Liver (tissue), 9 donors: Measurements from ENCODE around the gene GAS6. TPM values are rescaled to one million over a fixed set of nuclear protein-coding genes. Genes with fewer than 3 reads are reported as not detected.

ENCODE experiments used
- DNase-seq: peaks from one replicate; pipeline ENCODE4 v3.0.0-alpha.2; 2017; ENCODE audit warnings: low spot score
- H3K27ac ChIP-seq, 2 donors: one replicate each; pipeline ENCODE4 v1.7.0; 2013; ENCODE audit warnings: inconsistent platforms in 2 of 2, low read length in 2 of 2, control low read depth in 1 of 2, low read depth in 1 of 2, mild to moderate bottlenecking in 1 of 2
- H3K27me3 ChIP-seq, 4 donors: one replicate each; pipeline versions ENCODE4 v1.6.1 to v1.7.0; 2013; ENCODE audit warnings: low read length in 3 of 4, inconsistent platforms in 1 of 4, mild to moderate bottlenecking in 1 of 4, moderate library complexity in 1 of 4; ENCODE audit not compliant: control insufficient read depth in 4 of 4, insufficient read depth in 4 of 4
- H3K36me3 ChIP-seq, 4 donors: one replicate each; pipeline versions ENCODE4 v1.6.1 to v1.7.0; 2013; ENCODE audit warnings: low read length in 3 of 4, mild to moderate bottlenecking in 3 of 4, low read depth in 1 of 4, moderate library complexity in 1 of 4; ENCODE audit not compliant: control insufficient read depth in 4 of 4, insufficient read depth in 3 of 4
- H3K4me1 ChIP-seq, 4 donors: one replicate each; pipeline versions ENCODE4 v1.6.1 to v1.7.0; 2013; ENCODE audit warnings: low read length in 3 of 4, mild to moderate bottlenecking in 3 of 4, moderate library complexity in 1 of 4; ENCODE audit not compliant: control insufficient read depth in 4 of 4, insufficient read depth in 4 of 4
- H3K4me3 ChIP-seq, 3 donors: one replicate each; pipeline versions ENCODE4 v1.6.1 to v1.7.0; 2013; ENCODE audit warnings: low read length in 3 of 3, control low read depth in 1 of 3, low read depth in 1 of 3, mild to moderate bottlenecking in 1 of 3
- H3K9ac ChIP-seq, 2 donors: one replicate each; pipeline ENCODE4 v1.7.0; 2013; ENCODE audit warnings: low read length in 2 of 2, mild to moderate bottlenecking in 2 of 2, moderate library complexity in 2 of 2, control low read depth in 1 of 2, low read depth in 1 of 2
- H3K9me3 ChIP-seq, 4 donors: one replicate each; pipeline versions ENCODE4 v1.6.1 to v1.7.0; 2013; ENCODE audit warnings: low read length in 3 of 4; ENCODE audit not compliant: control insufficient read depth in 4 of 4
- EGR1 ChIP-seq, 2 donors: IDR thresholded peaks; 2 replicates each; pipeline ENCODE4 v1.6.1; 2016 to 2018; ENCODE audit warnings: antibody characterized with exemption in 2 of 2, low read depth in 2 of 2
- FOXA1 ChIP-seq: IDR thresholded peaks from 2 replicates; pipeline ENCODE4 v1.6.1; 2016; ENCODE audit warnings: antibody characterized with exemption
- GABPA ChIP-seq, 2 donors: IDR thresholded peaks in 1 of 2; conservative IDR thresholded peaks in 1 of 2; 2 replicates each; pipeline ENCODE4 v1.6.1; 2016; ENCODE audit warnings: antibody characterized with exemption in 2 of 2, mild to moderate bottlenecking in 1 of 2, moderate library complexity in 1 of 2
- HNF4A ChIP-seq, 2 donors: conservative IDR thresholded peaks; 2 replicates each; pipeline ENCODE4 v1.6.1; 2016; ENCODE audit warnings: antibody characterized with exemption in 2 of 2, mild to moderate bottlenecking in 2 of 2
- NR2F2 ChIP-seq: IDR thresholded peaks from 2 replicates; pipeline ENCODE4 v1.6.1; 2016; ENCODE audit warnings: antibody characterized with exemption
- RAD21 ChIP-seq, 2 donors: IDR thresholded peaks; 2 replicates each; pipeline ENCODE4 v1.6.1; 2016; ENCODE audit warnings: antibody characterized with exemption in 2 of 2, mild to moderate bottlenecking in 2 of 2
- SP1 ChIP-seq: IDR thresholded peaks from 2 replicates; pipeline ENCODE4 v1.6.1; 2018; ENCODE audit warnings: antibody characterized with exemption, mild to moderate bottlenecking
- TAF1 ChIP-seq: conservative IDR thresholded peaks from 2 replicates; pipeline ENCODE4 v1.6.1; 2016; ENCODE audit warnings: antibody characterized with exemption, mild to moderate bottlenecking
- YY1 ChIP-seq: IDR thresholded peaks from 2 replicates; pipeline ENCODE4 v1.6.1; 2016; ENCODE audit warnings: antibody characterized with exemption, mild to moderate bottlenecking
- WGBS: extraction: QIAGEN DNeasy Blood & Tissue Kit; methylation state at CpG from one replicate; pipeline ENCODE4 v1.1.7; 2013; 5-methylcytosine and 5-hydroxymethylcytosine counted together
- polyA plus RNA-seq, 2 donors: library from polyadenylated mRNA; stranded (reverse) in 1 of 2; unstranded in 1 of 2; fragments of 200-250 nt in 1 of 2; fragments of >200 nt in 1 of 2; fragmentation: Nextera tagmentation in 1 of 2; extraction: Ambion mirVana in 1 of 2; gene quantifications; one replicate each; pipeline versions ENCODE4 v1.2.1 to v1.2.3, GENCODE V29; 2013 to 2015
- total RNA-seq, 2 donors: library from RNA; depleted of rRNA; stranded (reverse); fragments of >200 nt; gene quantifications; one replicate each; pipeline ENCODE4 v1.2.3, GENCODE V29; 2014
- TF ChIP-seq, protein P1 (sequence below): IDR thresholded peaks from 2 replicates; pipeline ENCODE4 v1.6.1; 2016; ENCODE audit warnings: antibody characterized with exemption, mild to moderate bottlenecking
- TF ChIP-seq, protein P2 (sequence below): fragments of 150-350 bp; IDR thresholded peaks from 2 replicates; pipeline ENCODE4 v1.5.1; 2017; ENCODE audit warnings: improper control_type of control experiment, low read depth, low read length; ENCODE audit not compliant: missing input control
- TF ChIP-seq, protein P3 (sequence below): IDR thresholded peaks from 2 replicates; pipeline ENCODE4 v1.6.1; 2016; ENCODE audit warnings: antibody characterized with exemption
- donor health status: healthy.
- donor health status: healthy.
- donor health status: healthy.
- donor health status: healthy.
- donor health status: healthy.

Gene GAS6
- total and polyA plus RNA-seq, 4 donors, result 2.5 to 30.2 (median 9.1) TPM

DNA sequence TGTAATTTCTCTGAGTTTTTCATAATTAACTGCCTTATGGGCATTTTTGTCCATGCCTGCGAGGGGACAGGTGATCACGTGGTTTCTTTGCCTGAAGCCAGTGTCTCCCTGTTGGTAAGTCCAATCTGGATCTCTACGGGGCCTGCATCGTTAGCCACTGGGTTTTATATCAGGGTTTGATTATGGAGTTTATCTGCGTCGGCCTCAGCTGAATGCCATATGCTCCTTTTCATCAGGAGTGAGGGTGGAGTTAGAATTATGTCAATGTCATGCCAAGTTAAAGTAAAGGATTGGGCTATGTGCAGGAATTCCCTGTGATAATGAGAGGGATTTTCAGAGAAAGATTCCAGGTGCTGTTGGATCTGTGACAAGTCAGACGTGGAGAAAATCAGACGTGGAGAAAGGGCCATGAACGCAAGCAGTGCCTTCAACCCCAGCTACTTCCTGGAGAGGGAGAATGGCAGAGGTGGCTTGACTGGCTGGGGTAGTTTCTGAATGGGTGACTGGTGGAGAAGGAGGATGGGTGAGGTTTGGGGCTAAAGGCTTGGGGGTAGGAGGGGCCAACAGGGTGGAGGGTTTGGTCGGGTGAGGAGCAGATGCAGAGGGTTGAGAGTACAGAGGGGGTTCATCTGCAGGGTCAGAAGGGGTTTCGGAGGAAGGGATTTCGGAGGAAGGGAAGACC lies 80.5 kb downstream of the GAS6 start:
- no peak overlapping the region for H3K4me3 ChIP-seq
- H3K4me1 ChIP-seq, result no peaks in the 10 kb centered on the region
- no peak for DNase-seq
- H3K9me3 ChIP-seq, result peaks cover 0 to 2% (median 0%) of the 10 kb centered on the region in 4 donors
- H3K9ac ChIP-seq, result no peak overlapping the region
- H3K36me3 ChIP-seq, result no peaks in the 10 kb centered on the region
- peaks cover 0 to 15% (median 0%) of the 10 kb centered on the region in 4 donors for H3K27me3 ChIP-seq
- 77% methylated on average over 12 of the region's 12 CpGs for WGBS
- TF ChIP-seq, protein P1, sequence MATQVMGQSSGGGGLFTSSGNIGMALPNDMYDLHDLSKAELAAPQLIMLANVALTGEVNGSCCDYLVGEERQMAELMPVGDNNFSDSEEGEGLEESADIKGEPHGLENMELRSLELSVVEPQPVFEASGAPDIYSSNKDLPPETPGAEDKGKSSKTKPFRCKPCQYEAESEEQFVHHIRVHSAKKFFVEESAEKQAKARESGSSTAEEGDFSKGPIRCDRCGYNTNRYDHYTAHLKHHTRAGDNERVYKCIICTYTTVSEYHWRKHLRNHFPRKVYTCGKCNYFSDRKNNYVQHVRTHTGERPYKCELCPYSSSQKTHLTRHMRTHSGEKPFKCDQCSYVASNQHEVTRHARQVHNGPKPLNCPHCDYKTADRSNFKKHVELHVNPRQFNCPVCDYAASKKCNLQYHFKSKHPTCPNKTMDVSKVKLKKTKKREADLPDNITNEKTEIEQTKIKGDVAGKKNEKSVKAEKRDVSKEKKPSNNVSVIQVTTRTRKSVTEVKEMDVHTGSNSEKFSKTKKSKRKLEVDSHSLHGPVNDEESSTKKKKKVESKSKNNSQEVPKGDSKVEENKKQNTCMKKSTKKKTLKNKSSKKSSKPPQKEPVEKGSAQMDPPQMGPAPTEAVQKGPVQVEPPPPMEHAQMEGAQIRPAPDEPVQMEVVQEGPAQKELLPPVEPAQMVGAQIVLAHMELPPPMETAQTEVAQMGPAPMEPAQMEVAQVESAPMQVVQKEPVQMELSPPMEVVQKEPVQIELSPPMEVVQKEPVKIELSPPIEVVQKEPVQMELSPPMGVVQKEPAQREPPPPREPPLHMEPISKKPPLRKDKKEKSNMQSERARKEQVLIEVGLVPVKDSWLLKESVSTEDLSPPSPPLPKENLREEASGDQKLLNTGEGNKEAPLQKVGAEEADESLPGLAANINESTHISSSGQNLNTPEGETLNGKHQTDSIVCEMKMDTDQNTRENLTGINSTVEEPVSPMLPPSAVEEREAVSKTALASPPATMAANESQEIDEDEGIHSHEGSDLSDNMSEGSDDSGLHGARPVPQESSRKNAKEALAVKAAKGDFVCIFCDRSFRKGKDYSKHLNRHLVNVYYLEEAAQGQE, result no peak
- no peak for TF ChIP-seq RAD21 (IDR thresholded peaks at IDR 0.05)
- no peak overlapping the region for H3K27ac ChIP-seq

DNA sequence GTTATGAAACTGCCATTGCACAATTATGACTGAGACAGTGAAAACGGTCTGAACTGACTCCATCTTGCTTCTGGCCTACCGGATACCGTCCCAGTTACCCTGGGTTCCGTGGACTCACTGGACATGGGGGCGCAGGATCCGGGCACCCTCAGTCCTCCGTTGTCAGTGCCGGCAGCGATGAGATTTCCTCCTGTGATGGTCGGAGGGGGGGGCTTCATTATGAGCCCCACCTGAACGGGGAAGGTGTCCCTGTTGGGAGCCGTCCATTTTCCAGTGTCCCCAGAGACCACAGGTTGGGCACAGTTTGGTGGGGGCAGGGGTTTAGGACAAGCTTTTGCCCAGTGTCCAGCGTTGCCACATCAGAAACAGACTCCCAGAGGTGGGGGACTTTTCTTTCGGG lies 81.4 kb downstream of the GAS6 start:
- no peak for DNase-seq
- peaks cover 0 to 15% (median 0%) of the 10 kb centered on the region in 4 donors for H3K27me3 ChIP-seq
- WGBS, result 80% methylated on average over 14 of the region's 14 CpGs
- no peaks in the 10 kb centered on the region for H3K36me3 ChIP-seq
- H3K9ac ChIP-seq, result no peak overlapping the region
- H3K4me3 ChIP-seq, result no peak overlapping the region
- no peak for TF ChIP-seq NR2F2
- no peak for TF ChIP-seq HNF4A (conservative IDR thresholded peaks at IDR 0.05)
- no peak for TF ChIP-seq YY1
- TF ChIP-seq, protein P2, sequence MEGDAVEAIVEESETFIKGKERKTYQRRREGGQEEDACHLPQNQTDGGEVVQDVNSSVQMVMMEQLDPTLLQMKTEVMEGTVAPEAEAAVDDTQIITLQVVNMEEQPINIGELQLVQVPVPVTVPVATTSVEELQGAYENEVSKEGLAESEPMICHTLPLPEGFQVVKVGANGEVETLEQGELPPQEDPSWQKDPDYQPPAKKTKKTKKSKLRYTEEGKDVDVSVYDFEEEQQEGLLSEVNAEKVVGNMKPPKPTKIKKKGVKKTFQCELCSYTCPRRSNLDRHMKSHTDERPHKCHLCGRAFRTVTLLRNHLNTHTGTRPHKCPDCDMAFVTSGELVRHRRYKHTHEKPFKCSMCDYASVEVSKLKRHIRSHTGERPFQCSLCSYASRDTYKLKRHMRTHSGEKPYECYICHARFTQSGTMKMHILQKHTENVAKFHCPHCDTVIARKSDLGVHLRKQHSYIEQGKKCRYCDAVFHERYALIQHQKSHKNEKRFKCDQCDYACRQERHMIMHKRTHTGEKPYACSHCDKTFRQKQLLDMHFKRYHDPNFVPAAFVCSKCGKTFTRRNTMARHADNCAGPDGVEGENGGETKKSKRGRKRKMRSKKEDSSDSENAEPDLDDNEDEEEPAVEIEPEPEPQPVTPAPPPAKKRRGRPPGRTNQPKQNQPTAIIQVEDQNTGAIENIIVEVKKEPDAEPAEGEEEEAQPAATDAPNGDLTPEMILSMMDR, result no peak
- TF ChIP-seq FOXA1, result no peak
- no peak for TF ChIP-seq SP1
- no peak for TF ChIP-seq GABPA (IDR thresholded peaks at IDR 0.05 in 1 of 2, conservative IDR thresholded peaks at IDR 0.05 in 1 of 2)
- TF ChIP-seq, protein P3, sequence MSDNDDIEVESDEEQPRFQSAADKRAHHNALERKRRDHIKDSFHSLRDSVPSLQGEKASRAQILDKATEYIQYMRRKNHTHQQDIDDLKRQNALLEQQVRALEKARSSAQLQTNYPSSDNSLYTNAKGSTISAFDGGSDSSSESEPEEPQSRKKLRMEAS, result no peak
- TF ChIP-seq EGR1 (IDR thresholded peaks at IDR 0.05; ENCODE audit: low read depth in 2 of 2), result no peak
- TF ChIP-seq, protein P1, result no peak
- no peak for TF ChIP-seq TAF1
- H3K4me1 ChIP-seq, result no peaks in the 10 kb centered on the region
- H3K27ac ChIP-seq, result no peak overlapping the region
- peaks cover 0 to 2% (median 0%) of the 10 kb centered on the region in 4 donors for H3K9me3 ChIP-seq
